GM20000 (cell line): ENCODE results near the gene IFNGR2.
"Not testable (repeated sequence)": the region's sequence is repeated elsewhere in the genome, so short reads cannot be mapped to it uniquely, and the experiment has no call there.

Source experiments
- DNase-seq: peaks from one replicate; pipeline ENCODE4 v3.0.0; 2012; ENCODE audit warnings: low spot score
- CTCF ChIP-seq: IDR thresholded peaks from 2 replicates; pipeline ENCODE4 v1.5.1; 2012; ENCODE audit warnings: mild to moderate bottlenecking, control low read depth; ENCODE audit errors: extremely low read depth, missing control alignments

IFNGR2 gene

GRCh38 chr21:33378081-33378480, 25.1 kb upstream of the IFNGR2 start:
- no peak for TF ChIP-seq CTCF
- no peak for DNase-seq

GRCh38 chr21:33379934-33380333, 23.3 kb upstream of the IFNGR2 start:
- DNase-seq = not testable (repeated sequence)

GRCh38 chr21:33380483-33380998, 22.7 kb upstream of the IFNGR2 start:
- DNase-seq = peak; percentile 56
- no peak for TF ChIP-seq CTCF

- DNase-seq = not testable (repeated sequence)
These were observed 21.8 kb upstream of the IFNGR2 start for GRCh38 chr21:33381381-33381780.

- no peak for TF ChIP-seq CTCF
- peak; percentile 72 for DNase-seq
These were observed 19.9 kb upstream of the IFNGR2 start for GRCh38 chr21:33383056-33383888.

- no peak for TF ChIP-seq CTCF
- DNase-seq = no peak
These were observed 18.3 kb upstream of the IFNGR2 start for GRCh38 chr21:33384841-33385331.

GRCh38 chr21:33386222-33386784, 16.9 kb upstream of the IFNGR2 start:
- no peak for TF ChIP-seq CTCF
- DNase-seq = no peak

GRCh38 chr21:33387294-33387693, 15.9 kb upstream of the IFNGR2 start:
- DNase-seq = no peak
- no peak for TF ChIP-seq CTCF
